ENCODE measurements around the gene OSCAR.
A peak's percentile ranks its signal among the peaks of the same experiment; 100 is the strongest.

Gene OSCAR, protein sequence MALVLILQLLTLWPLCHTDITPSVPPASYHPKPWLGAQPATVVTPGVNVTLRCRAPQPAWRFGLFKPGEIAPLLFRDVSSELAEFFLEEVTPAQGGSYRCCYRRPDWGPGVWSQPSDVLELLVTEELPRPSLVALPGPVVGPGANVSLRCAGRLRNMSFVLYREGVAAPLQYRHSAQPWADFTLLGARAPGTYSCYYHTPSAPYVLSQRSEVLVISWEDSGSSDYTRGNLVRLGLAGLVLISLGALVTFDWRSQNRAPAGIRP

DNA sequence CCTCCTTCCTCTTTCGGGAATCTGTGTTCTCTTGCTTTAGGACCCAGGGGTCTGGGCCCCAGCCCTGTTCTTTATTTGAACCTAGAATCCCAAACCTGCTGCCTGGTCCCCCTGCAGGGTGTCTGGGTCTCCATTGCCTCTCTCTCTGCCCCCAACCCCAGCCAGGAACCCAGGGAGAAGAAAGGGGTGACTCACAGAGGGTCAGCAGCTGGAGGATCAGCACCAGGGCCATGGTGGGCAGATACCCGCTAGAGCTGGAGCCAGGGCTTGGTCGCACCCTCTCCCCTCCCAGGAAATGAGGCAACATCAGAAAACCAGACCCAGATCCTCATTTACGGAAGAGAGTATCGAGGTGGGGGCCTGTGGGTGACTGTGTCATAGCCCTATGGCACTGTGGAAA, at the start of gene OSCAR:
Gene OSCAR (minus strand): TSS at position 243 of the 400 bp plus-strand sequence. CDS start 11 bp downstream, at position 232.
- DNase-seq (ENCODE audit: low read depth in 3 of 3, low spot score in 1 of 3), result no peak

DNA sequence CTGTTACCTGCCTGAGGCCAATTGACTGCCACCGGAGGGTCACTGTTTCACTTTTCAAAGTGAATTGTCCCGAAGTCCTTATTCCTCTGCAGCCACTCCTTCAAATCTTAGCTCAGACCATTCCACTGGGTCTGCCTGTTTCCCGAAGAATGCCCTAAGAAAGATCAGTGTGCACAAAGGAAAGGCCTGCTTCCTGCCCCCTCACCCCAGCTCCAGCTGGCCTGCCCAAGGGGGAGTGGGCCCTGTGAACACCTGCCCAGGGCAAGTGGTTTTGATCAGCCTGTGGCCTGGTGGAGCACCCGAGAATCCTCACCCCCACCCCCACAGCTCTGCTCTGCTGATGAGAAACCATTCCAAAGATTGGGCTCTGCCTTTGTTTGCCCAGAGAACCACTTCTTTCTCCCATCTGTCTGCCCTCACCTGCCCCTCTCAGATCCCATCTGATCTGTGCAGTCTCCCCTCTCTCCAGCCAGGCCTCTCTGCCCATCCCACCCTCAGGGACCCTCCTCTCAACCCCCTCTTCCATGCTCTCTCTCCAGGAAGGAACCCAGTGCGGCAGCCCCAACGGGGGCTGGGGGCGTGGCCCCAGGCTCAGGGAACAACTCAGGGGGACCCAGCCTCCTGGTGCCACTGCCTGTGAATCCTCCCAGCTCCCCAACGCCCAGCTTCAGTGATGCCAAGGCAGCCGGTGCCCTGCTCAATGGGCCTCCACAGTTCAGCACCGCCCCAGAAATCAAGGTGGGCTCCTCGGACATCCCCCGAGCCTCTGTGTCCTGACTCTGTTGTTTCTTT, 48.6 kb upstream of the OSCAR start:
- DNase-seq (ENCODE audit: low read depth in 3 of 3, low spot score in 1 of 3), result no peak

DNA sequence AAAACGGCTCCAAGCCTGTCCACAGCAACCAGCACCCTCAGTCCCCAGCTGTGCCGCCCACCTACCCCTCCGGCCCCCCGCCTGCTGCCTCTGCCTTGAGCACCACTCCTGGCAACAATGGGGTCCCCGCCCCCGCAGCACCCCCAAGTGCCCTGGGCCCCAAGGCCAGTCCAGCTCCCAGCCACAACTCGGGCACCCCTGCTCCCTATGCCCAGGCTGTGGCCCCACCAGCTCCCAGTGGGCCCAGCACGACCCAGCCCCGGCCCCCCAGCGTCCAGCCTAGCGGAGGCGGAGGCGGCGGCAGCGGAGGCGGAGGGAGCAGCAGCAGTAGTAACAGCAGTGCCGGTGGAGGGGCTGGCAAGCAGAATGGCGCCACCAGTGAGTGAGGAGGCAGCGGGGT, 47.6 kb upstream of the OSCAR start:
- no peak for DNase-seq (ENCODE audit: low read depth in 3 of 3, low spot score in 1 of 3)

DNA sequence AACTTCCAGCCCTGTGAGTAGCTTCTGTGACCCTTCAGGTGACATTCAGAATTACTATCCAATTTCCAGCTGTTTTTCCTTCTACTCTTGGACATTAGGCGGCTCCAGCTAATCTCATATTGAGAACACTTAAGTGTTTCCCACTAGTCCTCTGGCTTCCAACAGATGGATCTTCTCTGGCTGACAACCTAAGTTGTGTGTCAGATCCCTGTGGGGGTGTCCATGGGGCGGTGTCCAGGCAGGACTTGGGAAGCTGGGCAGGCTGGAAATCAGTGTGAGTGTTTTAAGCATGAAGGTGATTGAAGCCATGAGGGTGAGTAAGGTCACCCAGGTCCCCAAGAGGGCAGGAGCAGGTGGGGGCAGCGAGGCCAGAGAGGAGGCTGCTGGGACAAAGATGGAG, 47.1 kb upstream of the OSCAR start:
- DNase-seq (ENCODE audit: low read depth in 3 of 3, low spot score in 1 of 3), result no peak

DNA sequence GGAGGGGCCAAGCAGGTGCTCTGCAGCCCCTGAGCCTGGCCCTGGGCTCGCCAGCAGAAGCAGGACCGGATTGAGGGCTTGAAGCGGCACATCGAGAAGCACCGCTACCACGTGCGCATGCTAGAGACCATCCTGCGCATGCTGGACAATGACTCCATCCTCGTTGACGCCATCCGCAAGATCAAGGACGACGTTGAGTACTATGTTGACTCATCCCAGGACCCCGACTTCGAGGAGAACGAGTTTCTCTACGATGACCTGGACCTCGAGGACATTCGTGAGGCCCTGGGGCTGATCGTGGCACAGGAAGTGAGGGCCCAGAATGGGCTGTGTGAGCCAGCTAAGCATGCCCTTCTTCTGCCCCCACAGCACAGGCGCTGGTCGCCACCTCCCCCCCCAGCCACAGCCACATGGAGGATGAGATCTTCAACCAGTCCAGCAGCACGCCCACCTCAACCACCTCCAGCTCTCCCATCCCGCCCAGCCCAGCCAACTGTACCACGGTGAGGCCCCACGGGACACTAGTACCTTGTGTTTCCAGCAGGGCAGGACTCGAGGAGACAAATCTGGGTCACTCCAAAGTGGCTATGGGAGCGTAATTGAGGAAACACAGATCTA, 45.0 kb upstream of the OSCAR start:
- no peak for DNase-seq (ENCODE audit: low read depth in 3 of 3, low spot score in 1 of 3)

DNA sequence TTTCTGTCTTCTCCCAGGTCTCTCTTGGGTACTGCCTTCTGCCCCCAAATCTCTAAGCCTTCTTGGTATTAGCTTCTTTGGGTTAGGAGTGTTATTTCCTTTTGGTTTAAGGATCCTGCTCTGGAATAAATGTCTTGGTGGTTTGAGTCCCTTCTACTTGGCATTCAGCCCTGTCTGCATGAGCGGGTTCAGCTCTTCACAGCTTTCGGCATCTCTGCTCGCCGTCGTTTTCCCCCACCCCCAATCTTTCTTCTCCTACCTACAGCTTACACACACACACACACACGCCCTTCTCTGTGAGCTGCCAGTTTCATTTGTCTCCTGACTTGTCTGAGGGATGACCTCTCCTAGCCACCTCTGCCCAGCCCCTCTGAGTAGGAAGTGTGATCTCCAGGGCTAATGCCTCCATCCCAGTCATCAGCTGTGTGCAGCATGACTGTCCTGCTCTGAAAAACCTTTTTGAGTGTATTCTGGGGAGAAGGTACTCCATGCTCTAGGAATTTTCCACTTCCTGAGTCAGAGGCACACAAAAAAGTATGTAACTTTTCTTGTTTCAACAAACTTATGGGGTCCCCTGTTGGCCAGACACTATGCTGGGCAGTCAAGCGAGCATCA, 41.7 kb upstream of the OSCAR start:
- no peak for DNase-seq (ENCODE audit: low read depth in 3 of 3, low spot score in 1 of 3)

DNA sequence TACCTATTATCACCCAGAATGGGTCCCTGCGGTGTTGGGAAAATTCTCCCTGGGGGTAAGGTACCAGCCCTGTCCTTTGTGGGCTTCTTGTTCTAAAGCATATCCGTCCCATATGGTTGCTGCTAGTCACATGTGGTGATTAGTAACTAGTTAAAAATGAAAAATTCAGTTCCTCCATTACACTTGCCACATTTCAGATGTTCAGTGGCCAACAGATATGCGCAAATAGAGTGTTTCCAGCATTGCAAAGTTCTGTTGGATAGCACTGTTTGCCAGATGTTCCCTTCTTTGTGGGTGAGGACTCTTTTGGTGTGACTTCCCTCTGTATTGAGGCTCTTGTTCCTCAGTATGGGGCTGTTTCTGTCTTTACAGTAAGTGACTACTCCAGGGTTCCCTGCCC, 40.8 kb upstream of the OSCAR start:
- no peak for DNase-seq (ENCODE audit: low read depth in 3 of 3, low spot score in 1 of 3)

DNA sequence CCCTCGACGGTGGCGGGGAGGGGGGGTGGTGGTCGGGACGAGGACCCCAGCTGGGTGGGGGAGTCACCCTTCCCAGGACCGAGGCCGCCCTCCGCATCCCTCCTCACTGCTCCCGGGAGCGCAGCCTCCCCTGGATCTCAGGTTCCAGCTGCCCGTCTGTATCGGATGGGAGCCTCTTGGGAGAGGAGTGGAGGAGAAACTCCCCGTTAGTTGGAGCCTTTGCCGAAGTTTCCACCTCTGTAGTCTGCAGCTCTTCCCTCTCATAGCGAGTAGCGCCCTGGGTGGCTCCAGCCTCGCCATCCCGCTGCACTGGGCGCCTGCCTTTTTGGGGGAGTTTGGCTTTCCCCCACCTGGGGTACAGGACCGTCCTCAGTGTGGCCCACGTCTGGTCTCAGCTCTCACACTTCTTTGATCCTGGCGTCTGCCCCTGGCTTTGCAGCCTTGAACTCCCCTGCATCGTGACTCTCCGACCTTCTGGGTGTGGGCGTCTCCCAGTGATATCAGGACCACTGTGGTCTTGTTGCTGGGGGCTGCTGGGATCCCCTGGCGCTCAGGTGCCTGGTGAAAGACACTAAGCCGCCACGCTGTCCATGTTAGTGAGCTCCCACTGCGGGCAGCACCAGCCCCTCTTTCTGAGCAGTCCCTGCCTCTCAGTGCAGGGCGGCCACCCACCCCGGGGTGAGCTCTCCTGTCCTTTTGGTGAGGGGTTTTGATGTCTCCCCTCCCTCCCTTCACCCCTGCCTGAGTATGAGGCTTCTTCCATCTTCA, 38.1 kb upstream of the OSCAR start:
- no peak for DNase-seq (ENCODE audit: low read depth in 3 of 3, low spot score in 1 of 3)

DNA sequence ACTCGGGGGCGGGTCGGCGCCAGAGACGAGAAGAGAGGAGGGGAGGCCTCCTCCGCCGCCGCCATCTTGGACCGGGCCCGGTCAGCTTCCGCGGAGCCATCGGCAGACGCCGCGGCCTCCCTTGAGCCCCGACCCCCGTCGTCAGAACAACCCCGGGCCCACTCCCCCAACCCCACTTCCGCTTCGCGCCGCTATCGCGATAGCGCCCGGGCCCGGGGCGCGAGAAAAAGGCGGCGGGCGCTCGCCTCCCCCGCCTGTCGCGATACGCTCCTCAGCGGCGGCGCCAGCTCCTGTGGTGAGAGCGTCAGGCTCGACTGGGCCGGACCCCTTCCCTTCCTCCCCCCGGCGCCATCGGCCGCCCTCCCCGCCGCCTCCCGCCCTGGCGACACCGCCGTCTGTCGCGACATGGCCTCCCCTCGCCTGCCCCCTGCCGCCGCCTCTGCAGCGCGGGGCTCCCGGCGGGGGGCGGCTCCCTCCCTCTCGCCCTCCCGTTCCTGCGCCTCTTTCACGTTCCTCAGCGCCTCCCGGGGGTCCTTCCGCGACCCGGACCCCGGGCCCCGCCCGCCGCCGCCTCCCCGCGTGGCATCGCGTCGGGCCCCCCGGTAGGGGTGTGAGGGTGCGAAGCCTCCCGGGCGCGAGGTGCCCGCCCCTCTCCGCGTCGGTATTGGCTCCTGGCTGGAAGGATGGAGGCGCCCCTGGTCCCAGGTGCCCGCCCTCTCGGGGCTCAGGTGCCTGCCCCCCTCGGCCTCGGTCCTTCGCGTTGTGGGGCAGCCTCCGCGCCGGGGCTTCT, 37.3 kb upstream of the OSCAR start, which contains the start of gene CNOT3:
Gene CNOT3 (plus strand): TSS at position 64 of the 790 bp plus-strand sequence. CDS start 5,217 bp downstream, outside the sequence.
- DNase-seq (ENCODE audit: low read depth in 3 of 3, low spot score in 1 of 3), result no peak

DNA sequence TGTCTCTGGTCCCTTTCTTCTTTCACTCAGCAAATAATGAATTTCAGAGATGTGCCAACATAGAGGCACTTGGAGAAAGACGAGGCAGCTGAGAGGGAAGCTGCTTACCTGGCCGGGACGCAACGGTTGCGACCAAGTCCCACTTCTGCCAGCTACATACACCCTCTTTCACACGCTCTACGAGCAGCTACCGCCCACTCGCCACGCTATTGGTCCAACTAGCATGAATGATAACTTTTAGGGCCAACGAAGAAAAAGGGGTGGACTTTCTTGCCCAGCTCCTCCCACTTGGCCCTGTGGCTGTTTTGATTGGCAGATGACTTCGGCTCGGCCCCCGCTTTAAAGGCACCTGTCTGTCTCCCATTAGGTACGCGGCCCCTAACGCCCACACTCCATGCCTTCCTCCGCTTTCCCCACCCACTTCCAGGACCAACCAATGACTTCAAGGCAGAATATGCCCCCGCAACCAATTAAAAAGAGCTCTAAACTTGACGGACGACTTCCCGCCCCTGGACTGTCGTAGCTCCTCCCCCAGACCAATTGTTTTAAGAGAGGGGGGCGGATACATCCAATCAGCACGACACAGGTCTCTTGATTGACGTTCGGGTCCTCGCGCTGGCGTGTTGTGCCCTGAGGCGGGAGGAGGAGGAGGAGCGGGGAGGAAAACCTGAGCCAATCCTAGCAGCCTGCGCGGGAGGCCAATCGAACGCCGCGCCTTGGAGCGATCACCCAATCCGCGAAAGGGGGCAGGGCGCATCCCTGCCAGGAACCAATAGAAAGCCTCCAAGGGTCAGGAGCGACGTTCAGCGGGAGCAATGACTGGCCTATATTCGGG, 36.5 kb upstream of the OSCAR start:
- peak; percentile 91 to 99 (median 98) for DNase-seq (ENCODE audit: low read depth in 3 of 3, low spot score in 1 of 3)

DNA sequence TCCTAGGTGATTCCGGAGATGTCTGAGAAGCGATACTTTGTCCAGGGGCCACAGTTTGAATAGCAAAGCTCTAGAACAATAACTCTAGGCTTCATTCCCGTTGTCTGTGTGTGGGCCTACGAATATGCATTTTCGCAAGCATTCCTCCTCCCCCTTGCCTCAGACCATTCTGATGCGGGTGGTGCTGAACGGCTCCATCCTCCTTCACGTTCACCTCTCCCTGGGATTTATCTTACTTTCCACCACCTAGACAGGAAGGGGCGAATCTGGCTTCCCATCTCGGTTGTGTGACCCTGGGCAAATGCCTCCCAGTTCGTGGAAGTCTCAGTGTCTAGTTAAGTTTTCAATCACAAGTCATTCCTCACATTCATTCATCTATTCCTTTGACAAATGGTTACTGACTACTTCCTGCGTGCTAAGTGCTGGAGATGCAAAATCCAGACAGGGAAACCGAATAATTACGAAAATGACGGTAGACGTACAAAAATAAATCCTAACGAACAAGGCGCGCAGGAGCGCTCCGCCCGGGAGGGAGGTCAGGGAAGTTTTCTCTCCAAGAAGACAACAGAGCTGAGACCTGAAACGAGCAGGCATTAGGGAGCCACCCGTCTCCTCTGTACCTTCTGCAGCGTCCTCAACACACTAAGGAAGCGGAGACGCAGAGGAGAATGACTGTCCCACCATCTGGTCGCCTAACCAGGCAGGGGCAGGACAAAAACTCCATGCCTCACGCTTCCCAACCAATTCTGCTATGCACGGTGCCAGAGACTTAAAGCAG, 35.7 kb upstream of the OSCAR start:
- no peak for DNase-seq (ENCODE audit: low read depth in 3 of 3, low spot score in 1 of 3)

DNA sequence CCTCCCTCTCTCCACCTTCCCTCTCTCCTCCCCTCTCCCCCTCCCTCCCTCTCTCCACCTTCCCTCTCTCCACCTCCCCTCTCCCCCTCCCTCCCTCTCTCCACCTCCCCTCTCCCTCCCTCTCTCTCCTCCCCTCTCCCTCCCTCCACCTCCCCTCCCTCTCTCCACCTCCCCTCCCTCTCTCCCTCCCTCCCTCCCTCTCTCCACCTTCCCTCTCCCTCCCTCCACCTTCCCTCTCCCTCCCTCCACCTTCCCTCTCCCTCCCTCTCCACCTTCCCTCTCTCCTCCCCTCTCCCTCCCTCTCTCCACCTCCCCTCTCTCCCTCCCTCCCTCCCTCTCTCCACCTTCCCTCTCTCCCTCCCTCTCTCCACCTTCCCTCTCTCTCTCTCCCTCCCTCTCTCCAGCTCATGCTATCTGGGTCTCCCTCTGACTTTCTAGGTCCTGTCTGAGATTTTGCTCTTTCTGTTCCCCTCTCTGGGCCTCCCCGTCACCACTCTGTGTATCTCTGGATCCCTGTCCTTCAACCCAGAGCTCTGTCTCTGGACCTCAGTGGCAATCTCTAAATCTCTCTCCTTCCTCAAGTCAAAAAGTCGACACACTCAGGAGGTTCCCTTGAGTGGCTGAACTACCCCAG, 33.5 kb upstream of the OSCAR start:
- no peak for DNase-seq (ENCODE audit: low read depth in 3 of 3, low spot score in 1 of 3)

DNA sequence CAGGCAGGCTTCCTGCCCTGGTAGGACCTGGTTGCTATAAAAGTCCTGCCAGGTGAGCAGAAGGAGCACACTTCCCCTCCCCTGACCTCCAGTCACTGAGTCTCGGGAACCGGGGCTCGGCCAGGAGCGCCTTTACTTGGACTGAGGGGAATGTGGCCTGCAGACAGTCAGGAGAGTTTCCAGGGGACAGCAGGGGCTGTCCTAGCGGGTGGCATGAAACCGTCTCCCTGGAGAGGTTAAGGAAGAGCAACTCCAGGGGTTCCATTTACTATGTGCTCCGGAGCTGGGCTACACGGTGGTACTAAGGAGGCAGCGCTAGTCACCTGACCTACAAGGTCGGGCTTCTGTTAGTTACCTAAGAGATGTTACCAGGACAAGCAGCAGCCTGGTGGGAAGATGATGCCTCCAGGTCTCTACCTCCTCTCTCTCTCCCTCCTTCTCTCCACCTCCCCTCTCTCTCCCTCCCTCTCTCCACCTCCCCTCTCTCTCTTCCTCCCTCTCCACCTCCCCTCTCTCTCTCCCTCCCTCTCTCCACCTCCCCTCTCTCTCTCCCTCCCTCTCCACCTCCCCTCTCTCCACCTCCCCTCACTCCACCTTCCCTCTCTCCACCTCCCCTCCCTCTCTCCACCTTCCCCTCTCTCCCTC, 32.8 kb upstream of the OSCAR start:
- no peak for DNase-seq (ENCODE audit: low read depth in 3 of 3, low spot score in 1 of 3)

DNA sequence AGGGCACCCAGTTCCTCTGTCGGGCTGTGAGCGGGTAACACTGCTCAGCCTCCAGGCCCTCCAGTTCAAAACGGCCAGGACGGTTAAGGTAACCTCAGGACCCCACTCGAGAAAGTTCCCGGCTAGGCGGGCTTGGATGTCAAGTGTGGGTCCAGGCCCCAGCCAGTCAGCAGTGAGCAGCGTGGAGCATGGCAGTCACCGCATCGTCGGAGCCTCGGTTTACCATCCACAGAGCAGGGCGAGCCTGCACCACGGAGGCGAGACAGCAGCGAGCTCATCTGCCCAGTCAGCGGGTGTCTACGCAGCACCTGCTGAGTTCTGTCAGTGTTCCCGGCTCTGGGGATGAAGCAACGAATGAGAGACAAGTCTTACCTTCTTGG, 29.0 kb upstream of the OSCAR start:
- no peak for DNase-seq (ENCODE audit: low read depth in 3 of 3, low spot score in 1 of 3)

DNA sequence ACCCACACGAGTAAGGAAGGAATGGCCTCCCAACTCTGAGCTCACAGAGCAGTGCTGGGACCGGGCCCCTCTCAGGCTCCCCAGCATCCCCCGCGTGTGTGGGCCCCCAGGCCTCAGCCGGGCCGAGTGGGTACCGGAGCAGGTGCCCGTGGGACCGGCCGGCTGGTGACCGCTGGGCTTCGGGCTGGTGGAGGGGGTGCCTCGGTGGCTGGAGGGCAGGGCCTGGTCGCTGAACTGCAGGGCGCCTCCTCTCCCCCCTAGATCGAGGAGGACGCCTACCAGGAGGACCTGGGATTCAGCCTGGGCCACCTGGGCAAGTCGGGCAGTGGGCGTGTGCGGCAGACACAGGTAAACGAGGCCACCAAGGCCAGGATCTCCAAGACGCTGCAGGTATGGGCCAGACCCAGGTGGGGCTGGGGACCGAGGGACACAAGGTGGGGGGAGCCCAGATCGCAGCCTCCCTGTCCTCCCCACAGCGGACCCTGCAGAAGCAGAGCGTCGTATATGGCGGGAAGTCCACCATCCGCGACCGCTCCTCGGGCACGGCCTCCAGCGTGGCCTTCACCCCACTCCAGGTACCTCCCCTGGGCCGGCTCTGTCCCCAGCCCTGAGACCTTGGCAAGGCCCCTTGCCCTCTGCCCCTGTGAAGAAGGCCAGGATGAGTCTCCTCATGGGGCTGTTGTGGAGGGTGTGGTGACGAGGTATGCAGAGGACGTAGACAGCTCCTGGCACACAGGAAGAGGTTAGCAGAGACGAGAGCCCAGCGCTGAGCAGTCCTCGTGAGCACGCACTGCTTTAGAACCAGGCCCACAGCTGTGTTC, 28.4 kb upstream of the OSCAR start:
- DNase-seq (ENCODE audit: low read depth in 3 of 3, low spot score in 1 of 3), result no peak

DNA sequence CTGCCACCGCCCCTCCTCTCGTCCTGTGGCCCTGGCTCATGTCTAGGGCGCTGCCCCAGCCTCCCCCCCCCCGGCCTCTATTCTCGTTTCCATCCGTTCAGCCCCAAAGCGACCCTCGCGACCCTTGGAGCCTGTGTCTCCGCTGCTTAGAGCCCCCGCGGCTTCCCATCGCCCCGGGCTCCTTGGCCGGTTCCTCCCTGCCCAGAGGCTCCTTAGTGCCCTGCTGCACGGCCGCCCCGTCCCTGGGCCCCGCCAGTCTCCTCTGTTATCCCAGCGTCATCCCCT, 27.8 kb upstream of the OSCAR start:
- no peak for DNase-seq (ENCODE audit: low read depth in 3 of 3, low spot score in 1 of 3)

All from stimulated activated CD4-positive, alpha-beta T cell treated with anti-CD3 and anti-CD28 coated beads, TNF-alpha, amount 100 ng/mL, for 1 hour (primary cell).